IMR-90 (cell line): ENCODE data around the gene CLEC17A. TPM values are rescaled to one million over a fixed set of nuclear protein-coding genes. Genes with fewer than 3 reads are reported as not detected.

Experiments used
- ATAC-seq: fragments of 200-7000 bp; cut with Tn5 transposase; 2 replicates; pipeline ENCODE4 v1.9.1; 2020; ENCODE audit warnings: low read depth, mild to moderate bottlenecking, moderate library complexity
- BruUV-seq: library from RNA; stranded (reverse); fragments of 400-500 nt; replicated peaks from 2 replicates; lab custom pipeline; 2021; lab: Mats Ljungman, UMichigan
- CTCF ChIA-PET: fragments of 300-600 bp; formaldehyde crosslinking; extraction: SDS; loops from one replicate; lab custom pipeline; 2021; ENCODE audit warnings: antibody characterized with exemption; lab: Yijun Ruan, JAX
- POLR2A ChIA-PET: fragments of 300-600 bp; sonication (Branson Sonifier 250); formaldehyde crosslinking; loops from one replicate; lab custom pipeline; 2022; ENCODE audit warnings: antibody characterized with exemption; ENCODE audit not compliant: unreplicated experiment; lab: Charles Lee
- DNase-seq: peaks from one replicate; pipeline ENCODE4 v3.0.0; 2013
- H2AFZ ChIP-seq: replicated peaks from 2 replicates; pipeline ENCODE3; 2013; ENCODE audit warnings: low read length, mild to moderate bottlenecking; ENCODE audit not compliant: poor library complexity
- H2AK5ac ChIP-seq: 2 replicates; pipeline ENCODE4 v1.6.1; 2013; ENCODE audit warnings: low read depth, low read length, inconsistent platforms
- H2AK9ac ChIP-seq: replicated peaks from 2 replicates; pipeline ENCODE3; 2013; ENCODE audit warnings: mild to moderate bottlenecking, low read depth, low read length, moderate library complexity; ENCODE audit not compliant: poor library complexity
- H2BK120ac ChIP-seq: 2 replicates; pipeline ENCODE4 v1.6.1; 2013; ENCODE audit warnings: low read depth, low read length, inconsistent platforms
- H2BK15ac ChIP-seq: 3 replicates; pipeline ENCODE4 v1.6.1; 2013; ENCODE audit warnings: low read depth, low read length, inconsistent platforms
- H2BK20ac ChIP-seq: 2 replicates; pipeline ENCODE4 v1.6.1; 2013; ENCODE audit warnings: low read depth, mild to moderate bottlenecking, inconsistent platforms, low read length, moderate library complexity
- H2BK5ac ChIP-seq: 2 replicates; pipeline ENCODE4 v1.6.1; 2013; ENCODE audit warnings: mild to moderate bottlenecking, low read depth, low read length, inconsistent platforms; ENCODE audit not compliant: poor library complexity, severe bottlenecking
- H3K14ac ChIP-seq: replicated peaks from 2 replicates; pipeline ENCODE4 v1.6.1; 2013; ENCODE audit warnings: low read depth, low read length, inconsistent platforms
- H3K18ac ChIP-seq: 2 replicates; pipeline ENCODE4 v1.6.1; 2013; ENCODE audit warnings: low read depth, low read length, control low read depth
- H3K23ac ChIP-seq: 2 replicates; pipeline ENCODE4 v1.6.1; 2013; ENCODE audit warnings: low read depth, low read length, inconsistent platforms
- H3K27ac ChIP-seq: 2 replicates; pipeline ENCODE4 v1.5.1; 2013; ENCODE audit warnings: mild to moderate bottlenecking, control low read depth, low read length; ENCODE audit not compliant: insufficient read depth
- H3K27me3 ChIP-seq: 2 replicates; pipeline ENCODE4 v1.6.1; 2013; ENCODE audit warnings: low read length; ENCODE audit not compliant: control insufficient read depth, insufficient read depth
- H3K36me3 ChIP-seq: 2 replicates; pipeline ENCODE4 v1.6.1; 2013; ENCODE audit warnings: low read length, mixed read lengths; ENCODE audit not compliant: control insufficient read depth, insufficient read depth
- H3K4ac ChIP-seq: 2 replicates; pipeline ENCODE4 v1.6.1; 2013; ENCODE audit warnings: low read depth, low read length, inconsistent platforms
- H3K4me1 ChIP-seq: 2 replicates; pipeline ENCODE4 v1.6.1; 2013; ENCODE audit warnings: low read length, mixed read lengths; ENCODE audit not compliant: control insufficient read depth, insufficient read depth
- H3K4me2 ChIP-seq: 2 replicates; pipeline ENCODE4 v1.6.1; 2013; ENCODE audit warnings: low read depth, mild to moderate bottlenecking, control low read depth, low read length, moderate library complexity
- H3K4me3 ChIP-seq: 2 replicates; pipeline ENCODE4 v1.5.1; 2013; ENCODE audit warnings: low read depth, mild to moderate bottlenecking, control low read depth, low read length, moderate library complexity; ENCODE audit not compliant: insufficient read depth
- H3K56ac ChIP-seq: 2 replicates; pipeline ENCODE4 v1.6.1; 2013; ENCODE audit warnings: low read length, inconsistent platforms; ENCODE audit not compliant: insufficient read depth; ENCODE audit errors: extremely low read depth
- H3K79me1 ChIP-seq, 2 experiments: 2 replicates each; pipeline ENCODE4 v1.6.1; 2013; ENCODE audit warnings: low read length in 2 of 2, inconsistent platforms in 1 of 2, low read depth in 1 of 2
- H3K9ac ChIP-seq: 2 replicates; pipeline ENCODE4 v1.6.1; 2013; ENCODE audit warnings: low read depth, low read length, control low read depth
- H3K9me1 ChIP-seq: 2 replicates; pipeline ENCODE4 v1.6.1; 2013; ENCODE audit warnings: low read length, inconsistent platforms; ENCODE audit not compliant: insufficient read depth
- H3K9me3 ChIP-seq: 2 replicates; pipeline ENCODE4 v1.6.1; 2013; ENCODE audit warnings: low read length; ENCODE audit not compliant: control insufficient read depth, insufficient read depth
- H4K20me1 ChIP-seq: 2 replicates; pipeline ENCODE4 v1.6.1; 2013; ENCODE audit warnings: low read length, inconsistent platforms; ENCODE audit not compliant: insufficient read depth
- H4K5ac ChIP-seq: 2 replicates; pipeline ENCODE4 v1.6.1; 2013; ENCODE audit warnings: mild to moderate bottlenecking, low read depth, low read length, control low read depth
- H4K8ac ChIP-seq, 2 experiments: 2 replicates each; pipeline ENCODE4 v1.6.1; 2013; ENCODE audit warnings: low read depth in 2 of 2, low read length in 2 of 2, control low read depth in 1 of 2, inconsistent platforms in 1 of 2
- H4K91ac ChIP-seq: 2 replicates; pipeline ENCODE4 v1.6.1; 2013; ENCODE audit warnings: low read depth, low read length, inconsistent platforms; ENCODE audit not compliant: insufficient read depth
- BHLHE40 ChIP-seq: fragments of 150-350 bp; IDR thresholded peaks from 2 replicates; pipeline ENCODE4 v1.6.1; 2016; ENCODE audit warnings: mild to moderate bottlenecking, low read depth, low read length
- SMC3 ChIP-seq: fragments of 150-350 bp; IDR thresholded peaks from 2 replicates; pipeline ENCODE4 v1.6.1; 2016; ENCODE audit warnings: low read depth, mild to moderate bottlenecking, antibody characterized with exemption, low read length, moderate library complexity
- WGBS, 2 experiments: methylation state at CpG; one replicate each; pipeline versions ENCODE4 v1.1.5 to v1.1.7; 2013; ENCODE audit warnings: missing lambda C conversion rate in 2 of 2; ENCODE audit not compliant: insufficient read length in 1 of 2; ENCODE audit errors: extremely low coverage in 2 of 2; 5-methylcytosine and 5-hydroxymethylcytosine counted together
- dilution Hi-C: fragments of 300-500 bp; cut with HindIII; formaldehyde crosslinking; loops from one replicate; pipeline ENCODE4 v1.14.3; 2018; ENCODE audit warnings: low sequenced_read_pairs; ENCODE audit not compliant: unreplicated experiment
- in situ Hi-C: fragments of 300-500 bp; cut with MboI; formaldehyde crosslinking; loops from 3 replicates; pipeline ENCODE4 v1.14.3; 2019; ENCODE audit warnings: low sequenced_read_pairs, inconsistent platforms, mixed read lengths
- intact Hi-C: fragments of 100-400 bp; cut with micrococcal nuclease; formaldehyde crosslinking; loops from 2 replicates; pipeline ENCODE4 v1.10.0; 2022
- polyA plus RNA-seq, 3 experiments: library from polyadenylated mRNA; depleted of rRNA; stranded (reverse); fragments of >200 nt; gene quantifications; 2 replicates each; pipeline ENCODE4 v1.2.3, GENCODE V29; 2012; ENCODE audit warnings: low replicate concordance in 1 of 3
- total RNA-seq: library from RNA; depleted of rRNA; stranded (reverse); fragments of >200 nt; gene quantifications from 2 replicates; pipeline ENCODE4 v1.2.3, GENCODE V29; 2012
- TF ChIP-seq, protein P1 (sequence below): fragments of 150-350 bp; IDR thresholded peaks from 2 replicates; pipeline ENCODE4 v1.6.1; 2016; ENCODE audit warnings: low read depth, mild to moderate bottlenecking, low read length, moderate library complexity, borderline replicate concordance

The CLEC17A gene
- total and polyA plus RNA-seq, 2 of the 4 experiments (the other 2 are of a cell fraction) = 0.05 TPM; not detected in 1

DNA sequence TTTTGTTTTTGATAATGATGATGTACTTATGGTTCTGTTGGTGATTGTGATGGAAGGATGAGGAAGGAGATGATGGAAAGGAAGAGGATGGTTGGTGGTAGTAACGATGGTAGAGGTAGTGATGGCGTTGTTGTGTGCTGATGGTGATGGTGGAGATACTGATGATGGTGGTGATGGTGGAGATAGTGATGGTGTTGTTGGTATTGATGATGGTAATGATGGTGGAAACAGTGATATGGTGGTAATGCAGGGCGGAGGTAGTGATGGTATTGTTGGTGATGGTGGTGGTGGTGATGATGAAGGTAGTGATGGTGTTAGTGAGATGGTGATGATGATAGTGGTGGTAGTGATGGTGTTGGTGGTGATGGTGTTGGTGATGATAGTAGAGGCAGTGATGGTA is 12.7 kb downstream of the CLEC17A start:
- Histone ChIP-seq H3K4me3 (no peak overlapping the region), H3K56ac (no peak overlapping the region), H2BK20ac (no peak overlapping the region), H4K5ac (no peak overlapping the region), H3K4me2 (no peak overlapping the region), H3K14ac (no peak overlapping the region), H3K4me1 (no peaks in the 10 kb centered on the region), H3K79me1 (no peaks in the 10 kb centered on the region), H2AK9ac (no peak overlapping the region), H2AK5ac (no peak overlapping the region), H4K20me1 (no peaks in the 10 kb centered on the region), H2AFZ (no peak overlapping the region), H4K8ac (no peak overlapping the region), H2BK15ac (no peak overlapping the region), H3K23ac (no peak overlapping the region), H3K9ac (no peak overlapping the region), H3K27ac (no peak overlapping the region), H3K36me3 (no peaks in the 10 kb centered on the region), H3K4ac (no peak overlapping the region), H3K9me1 (no peaks in the 10 kb centered on the region), H2BK5ac (peak overlapping the region; percentile 24), H4K91ac (no peak overlapping the region), H3K9me3 (peaks cover 1% of the 10 kb centered on the region; the same call in 1 of the 2 replicates), H3K27me3 (no peaks in the 10 kb centered on the region), H2BK120ac (no peak overlapping the region), H3K18ac (no peak overlapping the region)
- intact Hi-C loops (no loop called here), dilution Hi-C loops (no loop called here), in situ Hi-C loops (loop anchor here (25.0 kb wide), 1 partner anchor 292 kb away; the partner anchor contains the start of gene OR7A17)
- ATAC-seq = no peak
- TF ChIP-seq BHLHE40 (no peak), SMC3 (no peak)
- TF ChIP-seq, protein P1, sequence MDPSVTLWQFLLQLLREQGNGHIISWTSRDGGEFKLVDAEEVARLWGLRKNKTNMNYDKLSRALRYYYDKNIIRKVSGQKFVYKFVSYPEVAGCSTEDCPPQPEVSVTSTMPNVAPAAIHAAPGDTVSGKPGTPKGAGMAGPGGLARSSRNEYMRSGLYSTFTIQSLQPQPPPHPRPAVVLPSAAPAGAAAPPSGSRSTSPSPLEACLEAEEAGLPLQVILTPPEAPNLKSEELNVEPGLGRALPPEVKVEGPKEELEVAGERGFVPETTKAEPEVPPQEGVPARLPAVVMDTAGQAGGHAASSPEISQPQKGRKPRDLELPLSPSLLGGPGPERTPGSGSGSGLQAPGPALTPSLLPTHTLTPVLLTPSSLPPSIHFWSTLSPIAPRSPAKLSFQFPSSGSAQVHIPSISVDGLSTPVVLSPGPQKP = no peak
- 42% methylated on average over 3 of the region's 3 CpGs; no CpG with 5 or more reads in 1 of the 2 experiments for WGBS, 2 experiments
- POLR2A ChIA-PET = no interaction called here
- no TSS peak for BruUV-seq
- no peak for DNase-seq
- CTCF ChIA-PET = no interaction called here
